GM21526 (cell line): ENCODE measurements around the gene LTA.
"Not testable (repeated sequence)": the region's sequence is repeated elsewhere in the genome, so short reads cannot be mapped to it uniquely, and the experiment has no call there.

Experiments
- ATAC-seq: cut with Tn5 transposase; IDR thresholded peaks from one replicate; pipeline ENCODE4 v1.9.1; 2021; ENCODE audit warnings: moderate library complexity; ENCODE audit not compliant: unreplicated experiment, low FRiP score

Gene LTA

DNA sequence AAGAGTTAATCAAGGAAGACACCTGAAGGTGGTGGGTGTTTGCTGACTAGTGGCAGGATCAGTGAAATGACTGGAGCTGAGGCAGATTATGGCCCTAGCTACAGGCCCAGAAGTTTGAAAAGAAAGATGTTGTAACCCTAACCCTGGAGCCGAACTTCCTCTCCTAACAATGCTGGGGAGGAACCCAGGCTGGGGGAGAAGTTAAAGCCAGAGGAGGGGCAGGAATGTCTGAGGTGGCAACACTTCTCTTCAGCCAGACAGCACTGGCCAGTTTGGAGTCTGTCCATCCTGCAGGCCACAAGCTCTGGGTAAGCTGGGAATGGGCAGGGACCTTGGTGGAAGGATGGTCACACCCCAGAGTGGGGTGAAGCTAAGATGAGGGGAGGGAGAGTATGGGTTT, 13.9 kb downstream of the LTA start, which contains the start of gene LST1:
TSS of gene LST1 (plus strand) at position 270 of the 400 bp plus-strand sequence. CDS start 1,023 bp downstream, outside the sequence.
- ATAC-seq = no peak

GRCh38 chr6:31586599-31587281, 14.7 kb downstream of the LTA start:
- no peak for ATAC-seq

DNA sequence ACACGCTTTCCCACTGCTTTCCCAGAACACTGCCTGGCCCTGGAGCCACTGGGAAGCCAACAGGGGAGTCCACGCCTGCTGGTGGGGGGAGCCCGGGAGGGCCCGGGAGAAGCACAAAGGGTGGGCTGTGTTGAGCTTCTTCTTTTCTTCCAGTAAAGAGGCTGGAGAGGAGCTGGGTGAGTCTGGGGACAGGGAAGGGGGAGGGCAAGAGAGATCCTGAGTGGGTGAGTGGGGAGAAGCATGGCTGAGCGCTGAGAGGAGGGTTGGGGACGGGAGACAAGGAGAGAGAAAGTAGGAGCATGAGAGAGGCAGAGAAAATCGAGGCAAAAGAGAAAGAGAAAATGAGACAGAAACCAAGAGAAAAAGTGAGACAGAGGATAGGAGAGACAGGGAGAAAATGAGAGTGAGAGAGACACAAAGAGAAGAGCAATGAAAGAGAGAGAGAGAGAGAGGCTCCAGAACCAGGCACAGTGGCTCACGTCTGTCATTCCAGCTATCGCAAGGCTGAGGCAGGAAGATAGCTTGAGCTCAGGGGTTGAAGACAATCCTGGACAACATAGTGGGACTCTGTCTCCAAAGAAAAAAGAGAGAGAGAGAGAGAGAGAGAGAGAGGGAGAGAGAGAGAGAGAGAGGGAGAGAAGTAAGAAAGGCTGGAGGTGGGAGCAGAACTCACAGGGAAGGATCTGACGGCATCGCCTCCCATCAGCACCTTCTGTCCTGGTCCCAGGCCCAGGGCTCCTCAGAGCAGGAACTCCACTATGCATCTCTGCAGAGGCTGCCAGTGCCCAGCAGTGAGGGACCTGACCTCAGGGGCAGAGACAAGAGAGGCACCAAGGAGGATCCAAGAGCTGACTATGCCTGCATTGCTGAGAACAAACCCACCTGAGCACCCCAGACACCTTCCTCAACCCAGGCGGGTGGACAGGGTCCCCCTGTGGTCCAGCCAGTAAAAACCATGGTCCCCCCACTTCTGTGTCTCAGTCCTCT, 16.0 kb downstream of the LTA start:
- ATAC-seq = no peak

- no peak for ATAC-seq
These were observed 17.0 kb downstream of the LTA start for GRCh38 chr6:31588871-31589650.

DNA sequence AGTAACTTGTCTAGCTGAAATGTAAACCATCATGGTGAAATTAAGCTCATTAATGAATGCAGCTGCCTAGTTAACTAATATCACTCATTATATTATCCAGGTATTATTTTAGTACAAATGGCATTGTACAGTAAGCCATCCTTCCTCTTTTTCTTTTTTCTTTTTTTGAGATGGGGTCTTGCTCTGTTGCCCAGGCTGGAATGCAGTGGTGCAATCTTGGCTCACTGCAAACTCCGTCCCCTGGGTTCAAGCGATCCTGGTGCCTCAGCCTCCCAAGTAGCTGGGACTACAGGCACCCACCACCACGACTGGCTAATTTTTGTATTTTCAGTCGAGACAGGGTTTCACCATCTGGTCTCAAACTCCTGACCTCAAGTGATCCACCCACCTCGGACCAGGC, 18.6 kb downstream of the LTA start:
- not testable (repeated sequence) for ATAC-seq

- no peak for ATAC-seq
These were observed 20.3 kb downstream of the LTA start for GRCh38 chr6:31592396-31592771.

- ATAC-seq = no peak
These were observed 24.9 kb downstream of the LTA start for GRCh38 chr6:31597006-31597405.

GRCh38 chr6:31607317-31607716, 35.2 kb downstream of the LTA start:
- ATAC-seq = no peak

GRCh38 chr6:31609519-31610406, 37.7 kb downstream of the LTA start:
- ATAC-seq = no peak

- ATAC-seq = no peak
These were observed 38.9 kb downstream of the LTA start for GRCh38 chr6:31610968-31611367.

- ATAC-seq = no peak
These were observed 42.1 kb downstream of the LTA start for GRCh38 chr6:31614075-31614619.

DNA sequence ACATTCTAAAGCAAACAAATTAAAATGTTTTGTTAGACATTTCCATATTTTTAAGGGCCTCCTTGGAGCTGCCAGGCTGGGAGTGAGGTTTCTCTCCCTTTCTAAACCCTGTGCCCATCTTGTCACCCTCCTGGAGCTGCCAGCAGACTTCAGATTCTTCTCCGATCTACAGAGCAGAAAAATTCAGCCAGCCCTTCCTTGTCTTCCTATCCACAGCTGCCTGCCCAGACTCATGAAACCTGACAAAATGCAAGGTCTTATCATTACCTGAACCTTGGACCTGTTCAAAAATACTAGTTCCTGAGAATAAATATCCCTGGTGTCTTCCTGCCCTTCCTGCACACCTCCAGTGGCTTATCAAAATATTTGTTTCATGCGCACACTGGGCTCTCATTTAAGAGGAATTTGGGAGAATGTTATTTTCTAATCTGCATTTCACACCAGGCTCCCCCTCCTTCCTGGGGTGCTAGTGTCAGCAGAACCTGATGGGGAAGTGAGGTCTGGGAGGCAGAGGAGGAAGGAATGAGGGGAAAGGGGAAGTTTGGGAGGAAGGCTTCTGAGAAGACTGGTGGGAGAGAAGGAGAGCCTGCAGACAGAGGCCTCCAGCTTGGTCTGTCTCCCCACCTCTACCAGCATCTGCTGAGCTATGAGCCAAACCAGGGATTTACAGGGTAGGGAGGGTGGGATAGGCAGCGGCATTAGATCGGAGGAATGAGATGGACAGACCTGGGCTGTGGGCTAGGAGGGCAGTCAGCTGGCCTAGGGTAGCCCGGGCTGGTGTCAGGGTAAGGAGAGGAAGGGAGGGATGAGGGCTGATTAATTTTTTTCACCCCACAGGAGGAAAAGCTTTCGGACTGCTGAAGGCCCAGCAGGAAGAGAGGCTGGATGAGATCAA, 42.8 kb downstream of the LTA start, which contains the start of gene AIF1:
TSS of gene AIF1 (plus strand) at position 551 of the 895 bp plus-strand sequence. CDS start at position 647, 96 bp downstream.
- ATAC-seq = no peak

GRCh38 chr6:31615748-31616147, 43.7 kb downstream of the LTA start:
- no peak for ATAC-seq

- ATAC-seq = no peak
These were observed 44.9 kb downstream of the LTA start for GRCh38 chr6:31617010-31617409.

DNA sequence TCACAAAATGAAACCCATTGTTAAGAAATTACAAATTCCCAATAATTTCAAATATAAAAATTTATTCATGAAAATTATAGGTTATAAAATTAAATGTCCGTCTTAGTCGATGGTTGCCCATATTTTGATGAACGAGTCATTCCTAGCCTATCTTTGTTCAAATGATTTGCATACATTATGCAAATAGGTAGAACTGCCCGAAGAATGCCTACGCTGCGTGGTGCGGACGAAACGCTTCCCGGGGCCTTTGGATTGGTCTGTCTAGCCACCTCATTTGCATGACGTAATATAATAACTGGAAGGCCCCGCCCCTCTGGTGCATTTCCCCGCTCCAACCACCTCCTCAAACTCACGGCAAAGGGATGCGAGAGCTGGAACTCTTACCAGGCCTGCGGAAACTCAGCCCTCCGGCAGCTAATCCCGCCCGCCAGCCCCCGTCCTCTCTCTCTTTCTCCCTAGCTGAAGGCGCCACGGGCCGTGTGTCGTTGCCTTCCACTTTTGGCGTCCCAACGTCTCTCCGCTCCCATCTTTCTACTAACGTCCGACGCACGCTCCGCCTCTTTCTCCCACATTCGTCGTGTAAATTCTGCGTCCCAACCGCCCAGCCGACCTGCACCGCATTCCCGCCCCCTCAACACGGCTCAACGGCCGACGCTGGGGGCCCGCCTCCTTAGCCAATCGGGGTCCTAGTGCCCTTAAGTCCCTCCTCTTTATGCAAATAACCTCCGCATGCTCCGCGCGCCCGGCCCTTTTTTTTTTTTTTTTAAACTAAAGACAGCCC, 47.9 kb downstream of the LTA start:
- ATAC-seq = peak; percentile 73

DNA sequence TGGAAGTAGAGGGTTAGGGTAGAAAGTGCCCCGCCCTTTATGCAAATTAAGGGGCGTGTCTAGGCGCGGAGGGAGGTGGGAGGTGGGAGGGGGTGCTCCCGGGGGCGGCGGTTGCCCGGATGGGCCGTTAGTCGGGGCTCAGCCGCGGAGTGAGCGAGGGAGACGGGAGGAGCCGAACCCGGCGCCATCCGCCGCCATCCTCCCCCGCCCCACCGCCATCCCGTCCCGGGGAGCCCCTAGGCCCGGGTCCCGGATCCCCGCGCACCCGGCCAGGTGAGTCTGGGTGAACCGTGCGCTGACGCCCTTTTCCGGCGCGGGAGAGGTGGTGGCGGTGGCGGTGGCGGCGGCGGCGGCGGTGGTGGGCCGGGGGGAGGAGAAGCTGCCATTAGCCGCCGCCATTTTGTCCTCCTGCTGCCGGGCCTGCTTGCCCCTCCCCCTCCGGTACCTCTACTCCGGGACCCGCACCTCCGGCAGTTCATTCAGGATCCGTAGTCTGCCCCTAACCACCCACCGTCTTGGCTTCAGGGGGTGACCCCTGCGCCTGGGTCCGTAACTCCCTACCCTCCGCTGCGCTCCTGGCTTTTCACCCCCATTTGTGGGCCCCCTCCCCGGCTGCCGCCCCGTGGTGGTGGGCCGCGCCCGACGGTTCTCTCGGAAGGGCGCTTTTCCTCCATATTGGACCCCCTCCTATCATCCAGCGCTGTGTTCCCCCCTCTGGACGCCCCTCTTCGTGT, 48.7 kb downstream of the LTA start, which contains the start of gene PRRC2A:
TSS of gene PRRC2A (plus strand) at position 130 of the 734 bp plus-strand sequence. CDS start 2,075 bp downstream, outside the sequence.
- peak; percentile 44 for ATAC-seq
